PC-9 (cell line): ENCODE measurements around the gene CELSR2. TPM values are rescaled to one million over a fixed set of nuclear protein-coding genes. Genes with fewer than 3 reads are reported as not detected.
A peak's percentile ranks its signal among the peaks of the same experiment; 100 is the strongest.

ENCODE experiments used
- BruUV-seq: library from RNA; stranded (reverse); fragments of 400-500 nt; replicated peaks from 2 replicates; lab custom pipeline; 2021; lab: Mats Ljungman, UMichigan
- CTCF ChIA-PET: fragments of 300-600 bp; sonication (Branson Sonifier 250); formaldehyde crosslinking; loops from one replicate; lab custom pipeline; 2022; ENCODE audit warnings: antibody characterized with exemption; lab: Charles Lee
- POLR2A ChIA-PET: fragments of 300-600 bp; sonication (Branson Sonifier 250); formaldehyde crosslinking; loops from one replicate; lab custom pipeline; 2022; ENCODE audit warnings: antibody characterized with exemption; ENCODE audit not compliant: unreplicated experiment; lab: Charles Lee
- DNase-seq, 2 experiments: peaks; one replicate each; pipeline versions ENCODE4 v3.0.0 to v3.0.0-alpha.2; 2015 to 2022; ENCODE audit warnings: mixed read lengths in 1 of 2
- H2AFZ ChIP-seq: fragments of 200-600 bp; sonication (generic); 2 replicates; pipeline ENCODE4 v1.8.1; 2017; ENCODE audit warnings: antibody characterized with exemption
- H3F3A ChIP-seq: fragments of 200-600 bp; sonication (generic); 2 replicates; pipeline ENCODE4 v1.8.1; 2017; ENCODE audit warnings: antibody characterized with exemption, mild to moderate bottlenecking, low read depth; ENCODE audit not compliant: insufficient read depth
- H3K27ac ChIP-seq: fragments of 200-600 bp; sonication (generic); 2 replicates; pipeline ENCODE4 v1.6.1; 2016; ENCODE audit warnings: mixed run types
- H3K27me3 ChIP-seq: fragments of 200-600 bp; sonication (generic); 2 replicates; pipeline ENCODE4 v1.6.1; 2016; ENCODE audit warnings: low read depth, mixed run types; ENCODE audit not compliant: insufficient read depth
- H3K36me3 ChIP-seq: fragments of 200-600 bp; sonication (generic); 2 replicates; pipeline ENCODE4 v1.6.1; 2016; ENCODE audit warnings: low read depth, mixed run types
- H3K4me1 ChIP-seq: fragments of 200-600 bp; sonication (generic); replicated peaks from 2 replicates; pipeline ENCODE4 v1.6.1; 2016; ENCODE audit warnings: mixed run types; ENCODE audit not compliant: insufficient read depth
- H3K4me2 ChIP-seq: fragments of 200-600 bp; sonication (generic); 2 replicates; pipeline ENCODE4 v1.6.1; 2017; ENCODE audit warnings: mixed run types
- H3K4me3 ChIP-seq: fragments of 200-600 bp; sonication (generic); 2 replicates; pipeline ENCODE4 v1.6.1; 2016; ENCODE audit warnings: mixed run types
- H3K79me2 ChIP-seq: fragments of 200-600 bp; sonication (generic); 2 replicates; pipeline ENCODE4 v1.6.1; 2017; ENCODE audit warnings: low read depth, mixed run types
- H3K9me2 ChIP-seq: fragments of 200-600 bp; sonication (generic); 2 replicates; pipeline ENCODE4 v1.8.1; 2017; ENCODE audit warnings: mild to moderate bottlenecking; ENCODE audit not compliant: insufficient read depth
- H3K9me3 ChIP-seq: fragments of 200-600 bp; sonication (generic); 2 replicates; pipeline ENCODE4 v1.8.1; 2016; ENCODE audit warnings: low read depth; ENCODE audit not compliant: insufficient read depth
- H4K20me1 ChIP-seq: fragments of 200-600 bp; sonication (generic); 2 replicates; pipeline ENCODE4 v1.8.1; 2017; ENCODE audit not compliant: insufficient read depth
- EZH2 ChIP-seq: fragments of 200-600 bp; sonication (generic); IDR thresholded peaks from 2 replicates; pipeline ENCODE4 v1.8.0; 2017; ENCODE audit warnings: antibody characterized with exemption, low read depth
- intact Hi-C: fragments of 100-400 bp; cut with micrococcal nuclease; formaldehyde crosslinking; loops from one replicate; pipeline ENCODE4 v1.10.0; 2022; ENCODE audit not compliant: unreplicated experiment
- total RNA-seq: library from RNA; stranded (reverse); gene quantifications from 2 replicates; pipeline ENCODE4 v1.2.3, GENCODE V29; 2021
- TF ChIP-seq, protein P1 (sequence below): fragments of 200-600 bp; sonication (generic); conservative IDR thresholded peaks from 2 replicates; pipeline ENCODE4 v1.6.1; 2017; ENCODE audit warnings: mixed run types, antibody characterized with exemption, mild to moderate bottlenecking, moderate library complexity

The CELSR2 gene
- total RNA-seq, 1 experiment from 2014 or later: 19.5 TPM

DNA sequence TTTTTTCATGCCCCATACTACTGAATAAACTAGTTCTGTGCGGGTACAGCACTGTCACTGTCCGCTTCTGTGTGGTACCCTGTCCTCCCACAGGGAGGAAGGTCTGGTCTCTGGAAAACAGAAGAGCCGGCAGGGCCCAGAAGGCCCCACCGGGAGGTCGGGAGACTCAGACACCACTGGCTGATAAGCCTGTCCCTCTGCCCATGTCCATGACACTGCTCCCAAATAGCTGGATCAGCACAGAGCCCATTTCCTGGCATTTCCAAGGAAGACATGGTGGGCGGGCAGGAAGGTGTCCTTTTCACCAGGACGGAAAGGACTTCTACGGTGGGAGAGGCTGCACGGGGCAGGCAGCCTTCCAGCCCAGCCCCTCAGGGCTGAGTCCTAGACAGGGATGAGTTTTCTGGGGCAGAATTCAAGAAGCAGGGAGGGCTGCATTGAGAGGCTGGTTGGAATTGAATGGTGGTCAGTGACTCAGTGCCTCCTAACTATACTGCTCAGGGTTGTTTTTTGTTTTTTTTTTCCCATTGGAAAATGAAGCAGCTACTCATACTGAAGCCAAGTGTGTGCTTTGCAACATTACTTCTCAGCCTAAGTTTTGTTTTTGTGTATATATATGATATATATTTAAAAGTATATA lies 26.5 kb downstream of the CELSR2 start:
- BruUV-seq: no TSS peak

DNA sequence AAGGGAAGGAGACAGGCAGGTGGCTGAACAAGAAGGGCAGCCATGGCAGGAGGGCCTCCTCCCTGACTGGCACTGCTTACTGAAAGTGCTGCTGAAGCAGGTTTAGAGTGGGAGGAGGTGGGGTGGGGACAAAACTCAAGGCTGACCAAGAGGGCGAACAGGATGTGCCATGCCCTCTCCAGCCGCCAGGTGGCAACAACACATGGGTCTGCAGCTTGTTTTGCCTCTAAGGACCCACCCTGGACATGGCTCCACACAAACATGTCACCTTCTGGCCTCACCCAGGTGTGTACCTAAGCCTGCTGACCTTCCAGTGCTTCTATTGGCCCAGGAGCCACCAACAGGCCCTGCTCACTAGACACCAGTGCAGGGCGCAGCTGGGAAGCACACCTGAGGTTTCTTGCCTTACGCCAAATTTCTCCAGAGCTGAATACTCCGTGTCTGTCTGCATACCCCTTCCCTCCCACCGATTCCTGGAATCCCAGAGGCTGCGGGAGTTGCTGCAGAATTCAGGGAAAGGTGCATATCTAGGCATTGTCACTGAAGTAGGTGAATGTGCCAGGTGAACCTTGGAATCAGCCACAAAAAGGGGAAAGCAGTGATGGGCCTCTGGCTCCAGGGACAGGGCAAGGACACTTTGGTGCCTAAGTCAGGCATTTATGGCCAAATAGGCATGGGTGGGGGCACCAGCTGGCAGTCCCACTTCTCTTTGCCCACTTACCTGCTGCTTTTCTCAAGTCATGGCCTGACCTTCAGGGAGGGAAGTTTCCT lies 28.3 kb downstream of the CELSR2 start:
- peaks cover 70% of the 10 kb centered on the region for H3K4me1 ChIP-seq
- no peak for TF ChIP-seq EZH2
- TF ChIP-seq, protein P1, sequence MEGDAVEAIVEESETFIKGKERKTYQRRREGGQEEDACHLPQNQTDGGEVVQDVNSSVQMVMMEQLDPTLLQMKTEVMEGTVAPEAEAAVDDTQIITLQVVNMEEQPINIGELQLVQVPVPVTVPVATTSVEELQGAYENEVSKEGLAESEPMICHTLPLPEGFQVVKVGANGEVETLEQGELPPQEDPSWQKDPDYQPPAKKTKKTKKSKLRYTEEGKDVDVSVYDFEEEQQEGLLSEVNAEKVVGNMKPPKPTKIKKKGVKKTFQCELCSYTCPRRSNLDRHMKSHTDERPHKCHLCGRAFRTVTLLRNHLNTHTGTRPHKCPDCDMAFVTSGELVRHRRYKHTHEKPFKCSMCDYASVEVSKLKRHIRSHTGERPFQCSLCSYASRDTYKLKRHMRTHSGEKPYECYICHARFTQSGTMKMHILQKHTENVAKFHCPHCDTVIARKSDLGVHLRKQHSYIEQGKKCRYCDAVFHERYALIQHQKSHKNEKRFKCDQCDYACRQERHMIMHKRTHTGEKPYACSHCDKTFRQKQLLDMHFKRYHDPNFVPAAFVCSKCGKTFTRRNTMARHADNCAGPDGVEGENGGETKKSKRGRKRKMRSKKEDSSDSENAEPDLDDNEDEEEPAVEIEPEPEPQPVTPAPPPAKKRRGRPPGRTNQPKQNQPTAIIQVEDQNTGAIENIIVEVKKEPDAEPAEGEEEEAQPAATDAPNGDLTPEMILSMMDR: peak; percentile 96
- H3K9me2 ChIP-seq: no peaks in the 10 kb centered on the region
- no peaks in the 10 kb centered on the region for H4K20me1 ChIP-seq
- H3K27me3 ChIP-seq: no peaks in the 10 kb centered on the region
- H3F3A ChIP-seq: peaks cover 61% of the 10 kb centered on the region
- no peak overlapping the region for H2AFZ ChIP-seq
- no peak overlapping the region for H3K4me3 ChIP-seq
- BruUV-seq: no TSS peak
- peak overlapping the region; percentile 78 for H3K27ac ChIP-seq
- peak overlapping the region; percentile 80 for H3K4me2 ChIP-seq
- ChIA-PET POLR2A (no interaction called here), CTCF (interaction anchor here (0.6 to 1.5 kb wide), 6 partner anchors 75 to 228 kb away, joined by 3 to 11 read pairs (median 4); no protein-coding TSS in a partner anchor)
- H3K36me3 ChIP-seq: 0 out of 2 replicates have a peak, but pooled peaks cover 8% of the 10 kb centered on the region
- no peaks in the 10 kb centered on the region for H3K9me3 ChIP-seq
- DNase-seq: peak; percentile 67 to 76
- peaks cover 56% of the 10 kb centered on the region for H3K79me2 ChIP-seq
- intact Hi-C loops: no loop called here

More for the DNA sequence above, 26.5 kb downstream of the CELSR2 start:
- intact Hi-C loops: loop anchor here (1.0 kb wide), 1 partner anchor 122 kb away; no protein-coding TSS in a partner anchor
- no peaks in the 10 kb centered on the region for H3K36me3 ChIP-seq
- ChIA-PET POLR2A (interaction anchor here (0.6 to 0.9 kb wide), 4 partner anchors 48 to 151 kb away, joined by 3 to 17 read pairs (median 5); no protein-coding TSS in a partner anchor), CTCF (interaction anchor here (0.6 to 1.5 kb wide), 3 partner anchors 12 to 123 kb away, joined by 3 to 11 read pairs (median 6); no protein-coding TSS in a partner anchor)
- H3K27me3 ChIP-seq: no peaks in the 10 kb centered on the region
- H3K4me1 ChIP-seq: peaks cover 57% of the 10 kb centered on the region
- peaks cover 38% of the 10 kb centered on the region for H3K79me2 ChIP-seq
- peak overlapping the region; percentile 46; the same call in 1 of the 2 replicates for H2AFZ ChIP-seq
- H3K9me2 ChIP-seq: no peaks in the 10 kb centered on the region
- peak overlapping the region; percentile 49 for H3K4me3 ChIP-seq
- TF ChIP-seq, protein P1: no peak
- TF ChIP-seq EZH2: no peak
- no peak for DNase-seq
- H3K27ac ChIP-seq: peak overlapping the region; percentile 78
- H3F3A ChIP-seq: peaks cover 54% of the 10 kb centered on the region
- H4K20me1 ChIP-seq: no peaks in the 10 kb centered on the region
- peak overlapping the region; percentile 80 for H3K4me2 ChIP-seq
- no peaks in the 10 kb centered on the region for H3K9me3 ChIP-seq

DNA sequence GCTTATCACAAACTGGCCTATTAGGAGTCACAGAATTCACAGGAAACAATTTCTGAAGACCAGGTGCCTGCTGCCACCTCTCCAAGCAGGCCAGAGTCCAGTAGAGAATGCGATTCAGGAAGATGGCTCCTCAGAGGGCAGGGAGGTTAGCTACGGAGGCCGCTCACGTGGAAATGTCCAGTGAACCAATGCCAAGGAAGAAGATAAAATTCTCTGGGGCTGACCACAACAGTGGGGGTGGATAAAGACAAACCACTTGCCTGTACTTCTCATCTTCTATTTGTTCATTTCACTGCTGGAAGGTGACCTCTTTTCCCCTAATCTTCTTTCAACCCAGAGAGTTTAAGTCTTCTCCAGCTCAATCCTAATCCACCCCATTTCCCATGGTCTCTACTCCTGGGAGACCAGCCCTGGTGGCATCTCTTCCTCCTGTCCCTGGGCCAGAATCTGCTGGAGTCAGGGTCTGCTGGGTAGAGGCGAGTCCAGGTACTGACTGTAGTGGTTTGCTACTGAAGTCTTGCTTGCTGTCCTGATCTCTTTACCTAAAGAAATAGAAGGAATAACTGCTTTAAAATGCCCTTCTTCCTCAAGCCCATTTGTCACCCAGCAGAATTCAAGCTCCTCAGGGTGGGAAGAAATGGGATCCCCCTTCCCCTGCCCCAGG lies 30.4 kb downstream of the CELSR2 start:
- CTCF ChIA-PET: no interaction called here

More for the DNA sequence above, 30.4 kb downstream of the CELSR2 start:
- Histone ChIP-seq H3K9me2 (no peaks in the 10 kb centered on the region), H2AFZ (no peak overlapping the region), H3K9me3 (no peaks in the 10 kb centered on the region), H3K79me2 (peaks cover 59% of the 10 kb centered on the region), H3K27me3 (no peaks in the 10 kb centered on the region), H3K4me2 (no peak overlapping the region), H3K36me3 (0 out of 2 replicates have a peak, but pooled peaks cover 8% of the 10 kb centered on the region), H4K20me1 (no peaks in the 10 kb centered on the region), H3K27ac (no peak overlapping the region), H3K4me1 (peaks cover 57% of the 10 kb centered on the region), H3F3A (peaks cover 63% of the 10 kb centered on the region), H3K4me3 (no peak overlapping the region)
- no peak for DNase-seq
- no peak for TF ChIP-seq EZH2
- TF ChIP-seq, protein P1: no peak
- intact Hi-C loops: no loop called here
- POLR2A ChIA-PET: no interaction called here
- BruUV-seq: no TSS peak
